DMS153 (cell line): ENCODE data around the gene CAMK2B.

Experiments used
- DNase-seq: peaks from one replicate; lab custom pipeline; 2025; lab: John Stamatoyannopoulos, UW

CAMK2B gene

DNA sequence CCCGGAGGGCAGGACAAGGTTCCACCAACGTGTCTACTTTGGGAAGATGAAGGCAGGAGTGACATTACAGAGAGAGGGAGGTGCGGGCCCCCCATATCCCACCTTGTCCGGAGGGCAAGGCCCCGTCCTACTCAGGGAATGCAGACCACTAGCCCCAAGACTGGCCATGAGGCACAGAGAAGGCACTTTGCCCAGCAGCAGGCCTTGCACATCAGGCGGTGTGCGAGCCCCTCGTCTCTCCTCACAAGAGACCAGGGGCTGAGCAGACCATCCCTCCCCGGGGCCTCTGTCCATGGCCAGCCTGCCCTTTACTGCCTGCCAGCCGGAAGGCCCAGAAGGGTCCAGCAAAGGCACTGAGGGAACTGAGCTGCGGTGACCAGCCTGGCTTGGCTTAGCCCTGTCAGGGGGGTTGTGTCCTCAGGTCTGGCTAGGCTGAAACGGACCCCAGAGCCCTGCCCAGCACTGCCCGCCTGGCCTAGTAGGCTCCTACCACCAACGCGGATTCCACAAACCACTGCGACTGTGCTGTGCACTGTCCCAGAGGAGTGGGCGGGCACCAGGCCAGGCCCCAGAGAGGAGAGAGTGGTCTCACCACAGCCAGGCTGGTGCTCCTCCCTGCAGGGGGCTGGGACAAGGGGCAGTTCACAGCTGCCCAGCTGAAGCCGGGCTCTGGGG, 16.7 kb downstream of the CAMK2B start:
- no peak for DNase-seq

DNA sequence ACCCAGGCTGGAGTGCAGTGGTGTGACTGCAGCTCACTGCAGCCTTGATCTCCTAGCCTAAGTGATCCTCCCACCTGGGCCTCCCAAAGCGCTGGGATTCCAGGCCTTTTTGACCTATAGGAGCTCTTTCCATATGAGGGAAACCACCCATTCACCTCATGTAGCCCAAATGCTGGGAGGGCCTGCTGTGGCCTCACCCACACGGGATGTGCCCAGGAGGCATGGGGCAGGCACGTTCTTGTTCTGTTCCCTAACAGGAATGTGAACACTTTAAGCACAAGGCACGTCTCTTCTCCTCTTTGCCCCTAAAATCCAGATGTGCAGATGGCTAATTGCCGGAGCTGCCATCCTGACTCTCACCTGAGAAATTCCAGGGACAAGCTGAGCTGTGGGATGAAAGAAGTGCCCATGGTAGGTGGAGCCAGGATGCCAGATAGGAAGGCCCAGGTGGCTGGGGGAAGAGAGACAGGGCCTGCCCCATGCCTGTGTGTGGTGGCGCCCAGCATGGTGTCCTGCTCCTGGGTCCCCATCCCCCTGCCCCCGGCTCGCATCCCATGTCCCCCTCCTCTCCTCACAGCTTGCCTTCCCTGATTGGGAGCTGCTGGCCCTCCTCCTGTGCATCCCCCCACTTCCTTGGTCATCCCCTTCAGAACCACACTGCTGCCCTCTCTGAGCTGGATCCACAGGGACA, 17.3 kb downstream of the CAMK2B start:
- no peak for DNase-seq

DNA sequence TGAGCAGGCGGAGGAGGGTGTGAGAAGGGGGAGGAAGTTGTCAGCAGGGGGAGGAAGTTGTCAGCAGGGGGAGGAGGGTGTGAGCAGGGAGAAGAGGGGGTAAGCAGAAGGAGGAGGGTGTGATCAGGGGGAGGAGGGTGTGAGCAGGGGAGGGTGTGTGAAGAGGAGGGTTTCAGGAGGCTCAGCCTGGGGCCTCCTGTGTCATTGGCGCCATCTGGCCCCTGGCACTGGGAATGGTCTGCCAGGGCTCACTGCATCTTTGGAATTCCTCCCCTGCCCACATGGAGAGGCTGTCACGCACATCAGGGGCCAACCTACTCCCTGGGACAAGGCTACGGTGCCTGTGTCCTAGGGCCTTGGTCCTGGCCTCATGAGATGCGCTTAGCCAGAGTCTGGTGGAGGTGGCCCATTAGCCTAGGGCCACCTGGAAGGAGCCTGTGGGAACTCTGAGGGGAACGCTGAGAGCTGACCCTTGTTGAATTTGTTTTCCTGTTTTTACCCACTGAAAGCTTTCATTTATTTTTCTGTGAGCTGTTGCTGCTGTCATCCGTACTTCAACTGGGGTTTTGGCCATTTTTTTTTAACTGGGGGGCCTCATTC, 18.0 kb downstream of the CAMK2B start:
- peak; percentile 46 for DNase-seq

DNA sequence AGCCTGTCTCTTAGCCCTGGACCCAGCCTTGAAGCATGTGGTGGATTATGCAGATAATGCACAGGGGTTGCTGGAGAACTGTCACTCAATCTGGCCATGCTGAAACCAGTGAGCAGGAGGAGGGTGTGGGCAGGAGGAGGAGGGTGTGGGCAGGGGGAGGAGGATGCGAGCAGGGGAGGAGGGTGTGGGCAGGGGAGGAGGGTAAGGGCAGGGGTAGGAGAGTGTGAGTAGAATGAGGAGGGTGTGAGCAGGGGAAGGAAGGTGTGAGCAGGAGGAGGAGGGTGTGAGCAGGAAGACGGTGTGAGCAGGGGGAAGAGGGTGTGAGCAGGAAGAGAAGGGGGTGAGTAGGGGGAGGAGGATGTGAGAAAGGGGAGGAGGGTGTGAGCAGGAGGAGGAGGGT, 18.8 kb downstream of the CAMK2B start:
- DNase-seq = no peak

DNA sequence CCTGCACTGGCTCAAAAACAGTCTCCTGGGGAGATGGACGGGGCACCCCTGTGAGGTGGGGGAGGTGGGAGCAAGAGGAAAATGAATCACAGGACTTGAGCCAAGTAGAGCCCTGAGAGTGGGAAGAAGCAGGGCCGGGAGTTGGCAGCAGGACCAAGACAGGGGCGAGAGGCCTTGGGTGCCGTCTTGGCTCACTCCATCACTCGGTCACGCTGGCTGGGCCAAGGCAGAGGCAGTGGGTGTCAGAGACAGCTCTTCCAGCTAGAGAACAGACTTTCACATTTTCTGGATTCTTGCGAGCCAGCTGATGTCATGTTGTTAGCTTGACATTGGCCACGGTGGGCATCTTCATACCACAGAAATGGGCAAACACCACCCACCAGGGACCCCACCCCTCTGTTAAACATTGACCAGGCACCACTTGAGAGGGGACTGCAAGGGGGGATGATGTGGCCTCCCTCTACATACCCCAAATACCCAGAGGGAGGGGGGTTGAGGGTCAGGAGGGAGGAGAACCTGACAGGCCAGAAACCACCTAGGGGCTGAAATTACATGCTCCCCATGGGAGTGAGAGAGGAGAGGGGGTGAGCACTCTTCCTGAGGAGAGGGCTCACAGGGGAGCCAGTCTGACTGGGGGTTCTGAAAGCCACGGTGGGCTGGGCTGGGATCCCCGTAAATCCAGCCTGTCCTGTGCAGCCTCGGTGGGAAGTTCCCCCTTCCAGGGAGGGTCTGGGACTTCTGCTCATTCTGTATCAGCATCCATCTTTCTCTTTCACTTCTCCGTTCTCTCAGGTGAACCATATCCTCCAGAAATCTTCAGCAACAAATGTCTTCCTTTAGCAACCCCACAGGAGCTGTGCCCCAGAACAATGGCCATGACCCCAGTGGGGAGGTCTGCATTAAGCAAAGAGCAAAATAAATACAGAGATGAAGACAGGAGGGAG, 19.6 kb downstream of the CAMK2B start:
- DNase-seq = no peak

DNA sequence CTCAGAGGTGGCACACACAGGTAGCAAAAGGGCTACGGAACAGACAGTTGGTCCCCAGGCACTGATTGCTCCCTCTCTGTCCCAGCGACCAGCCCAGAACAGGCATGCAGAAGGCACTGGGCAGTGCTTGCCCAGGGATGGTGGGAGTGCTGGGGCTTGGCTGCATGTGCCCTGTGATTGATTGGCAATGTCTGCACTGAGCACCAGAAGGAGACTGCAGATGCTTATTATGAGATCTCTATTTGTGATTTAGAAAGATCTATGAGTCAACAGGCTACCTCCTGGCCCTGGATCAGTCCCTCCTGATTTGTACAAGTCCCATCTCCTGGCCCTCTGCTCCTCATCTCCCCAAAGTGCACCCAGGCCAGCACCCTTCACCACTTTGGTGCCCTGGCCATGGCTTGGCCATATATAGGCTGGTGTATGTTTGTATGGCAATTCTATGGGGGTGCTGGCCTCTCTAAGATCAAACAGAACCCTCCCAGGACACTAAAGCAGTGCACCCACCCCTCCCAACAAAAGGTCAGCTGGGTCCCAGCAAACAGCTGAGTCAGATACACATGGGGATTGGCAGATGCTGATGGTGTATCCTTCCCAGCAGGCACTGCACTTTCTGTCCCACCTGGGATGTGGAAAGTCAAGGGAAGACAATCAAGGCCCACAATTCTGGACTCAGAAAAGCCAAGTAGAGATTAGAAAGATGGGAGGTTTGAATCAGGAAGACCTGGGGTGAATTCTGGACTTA, 30.9 kb downstream of the CAMK2B start:
- no peak for DNase-seq

DNA sequence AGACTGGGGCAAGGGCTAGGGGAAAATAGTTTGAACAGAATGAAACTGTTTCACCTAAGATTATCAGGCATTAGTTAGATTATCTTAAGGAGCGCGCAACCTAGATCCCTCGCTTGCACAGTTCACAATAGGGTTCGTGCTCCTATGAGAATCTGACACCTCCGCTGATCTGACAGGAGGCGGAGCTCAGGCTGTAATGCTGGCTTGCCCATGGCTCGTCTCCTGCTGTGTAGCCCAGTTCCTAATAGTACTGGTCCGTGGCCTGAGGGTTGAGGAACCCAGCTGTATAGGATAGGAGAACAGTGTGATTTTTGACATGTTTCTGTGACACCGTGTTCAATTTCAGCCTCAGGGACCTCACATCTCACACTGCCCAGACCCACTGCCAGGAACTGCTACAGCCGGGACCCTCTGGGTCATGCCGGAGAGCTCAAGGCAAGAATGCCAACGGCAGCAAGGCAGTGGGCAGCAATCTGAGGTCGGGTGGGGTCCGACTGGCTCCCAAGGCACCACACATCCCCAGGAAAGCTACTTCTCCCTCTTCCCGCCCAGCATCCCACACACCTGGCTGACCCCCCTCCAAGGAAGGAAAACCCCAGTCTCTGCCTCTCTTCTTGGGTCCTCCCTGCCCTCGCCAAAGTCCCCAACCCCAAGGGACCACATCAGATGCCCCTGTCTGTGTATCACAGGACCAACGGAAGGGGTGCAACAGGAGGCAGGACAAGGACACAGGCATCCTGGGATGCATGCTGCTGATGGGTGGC, 31.7 kb downstream of the CAMK2B start:
- no peak for DNase-seq

DNA sequence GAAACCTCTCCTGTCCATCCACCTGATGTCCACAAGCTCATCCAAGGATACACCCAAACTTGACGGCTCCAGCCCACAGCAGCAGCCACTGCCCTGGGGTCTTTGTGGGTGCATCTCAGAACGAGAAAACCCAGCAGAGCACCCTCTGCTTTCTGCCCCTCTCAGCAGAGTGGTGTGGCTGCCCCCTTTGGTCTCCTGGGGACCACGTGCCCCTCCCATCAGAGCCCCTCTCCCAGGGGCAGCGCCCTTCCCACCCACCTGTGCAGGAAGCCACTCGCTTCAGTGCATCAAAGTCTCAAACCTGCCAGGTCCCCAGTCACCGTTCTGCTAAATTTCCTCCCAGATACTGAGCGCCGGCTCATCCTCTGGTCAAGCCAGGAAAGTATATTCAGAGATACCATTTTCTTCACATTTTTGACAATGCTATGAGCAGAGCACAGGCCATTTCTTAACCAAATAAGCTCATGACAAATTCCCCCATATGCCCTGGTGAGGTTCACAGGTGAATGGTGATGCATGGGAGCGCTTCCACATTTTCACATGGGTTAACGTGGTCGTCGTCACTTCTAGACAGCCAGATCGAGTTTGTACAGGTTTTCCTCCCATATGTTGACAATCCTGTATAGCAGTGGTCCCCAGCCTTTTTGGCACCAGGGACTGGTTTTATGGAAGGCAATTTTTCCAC, 32.4 kb downstream of the CAMK2B start:
- DNase-seq = no peak

DNA sequence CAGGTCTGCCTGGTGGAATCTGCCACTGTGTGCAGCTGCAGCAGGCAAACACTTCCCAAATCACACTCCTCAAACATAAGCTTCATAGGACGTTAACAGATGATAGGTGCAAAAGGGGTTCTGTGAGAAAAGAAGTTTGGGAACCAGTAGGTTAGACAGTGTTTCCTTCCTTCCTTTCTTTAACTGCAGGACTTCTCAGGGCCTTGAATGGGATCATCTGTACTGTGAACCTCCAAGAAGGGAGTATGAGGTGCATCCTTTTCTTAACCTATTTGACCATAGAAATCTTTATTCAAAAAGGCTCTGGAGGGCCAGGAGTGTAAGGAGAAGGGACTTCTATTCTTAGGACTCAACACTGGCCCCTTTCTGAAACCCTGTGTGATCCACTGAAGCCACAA, 33.0 kb downstream of the CAMK2B start:
- DNase-seq = no peak

DNA sequence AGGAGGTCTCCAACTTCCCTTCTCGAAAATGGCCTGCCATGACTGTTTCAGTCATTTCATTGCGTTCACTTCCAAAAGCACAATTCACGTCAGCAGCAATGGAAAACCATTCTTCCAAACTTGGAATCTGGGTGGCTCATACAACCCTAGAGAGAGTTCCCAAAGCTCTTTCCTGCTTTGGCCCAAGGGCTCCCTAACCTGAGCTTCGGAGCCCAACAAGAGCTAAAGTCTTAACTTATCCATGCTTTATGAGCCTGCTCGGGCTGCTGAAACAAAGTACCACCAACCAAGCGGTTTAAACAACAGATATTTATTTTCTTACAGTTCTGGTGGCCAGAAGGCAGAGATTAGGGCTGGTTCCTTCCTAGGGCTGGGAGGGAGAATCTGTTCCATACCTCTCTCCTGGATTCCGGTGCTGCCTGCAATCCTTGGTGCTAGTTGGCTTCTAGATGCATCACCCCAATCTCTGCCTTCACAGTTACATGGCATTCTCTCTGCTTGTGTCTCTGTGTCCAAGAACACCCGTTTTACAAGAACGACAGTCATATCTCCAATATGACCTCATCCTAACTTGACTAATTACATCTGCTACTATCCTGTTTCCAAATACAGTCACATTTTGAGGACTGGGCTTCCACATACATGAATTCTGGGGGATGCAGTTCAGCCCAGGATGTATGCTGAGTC, 33.5 kb downstream of the CAMK2B start:
- no peak for DNase-seq

DNA sequence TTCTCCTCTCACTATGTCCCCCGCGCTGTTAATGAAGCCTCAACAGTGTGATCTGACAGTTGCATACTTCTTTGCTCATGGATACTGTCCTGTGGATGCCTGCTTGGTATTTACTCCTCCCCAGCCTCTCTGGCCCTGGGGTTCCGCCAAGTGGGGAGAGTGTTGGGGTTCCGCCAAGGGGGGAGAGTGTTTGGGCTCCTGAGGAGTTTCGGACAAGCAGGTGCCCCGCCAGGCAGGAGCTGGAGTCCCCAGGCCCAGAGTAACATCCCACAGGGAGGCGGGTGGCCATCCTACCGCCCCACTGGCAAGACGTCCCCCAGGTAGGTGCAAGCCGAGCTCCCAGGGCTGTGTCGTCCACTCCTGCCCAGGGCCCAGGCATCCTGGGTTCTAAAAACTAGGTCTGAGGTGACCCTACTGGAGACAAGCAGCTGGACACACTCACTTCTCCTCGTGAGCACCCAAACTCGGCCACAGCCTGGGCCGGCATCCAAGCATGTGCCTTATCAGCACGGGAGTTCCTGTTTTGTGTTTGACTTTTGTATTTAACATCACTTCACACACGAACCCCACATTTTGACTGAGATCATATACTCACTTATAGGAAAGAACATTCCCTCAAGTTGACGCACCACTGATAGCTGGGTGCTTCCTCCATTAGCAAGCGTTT, 34.2 kb downstream of the CAMK2B start:
- no peak for DNase-seq

DNA sequence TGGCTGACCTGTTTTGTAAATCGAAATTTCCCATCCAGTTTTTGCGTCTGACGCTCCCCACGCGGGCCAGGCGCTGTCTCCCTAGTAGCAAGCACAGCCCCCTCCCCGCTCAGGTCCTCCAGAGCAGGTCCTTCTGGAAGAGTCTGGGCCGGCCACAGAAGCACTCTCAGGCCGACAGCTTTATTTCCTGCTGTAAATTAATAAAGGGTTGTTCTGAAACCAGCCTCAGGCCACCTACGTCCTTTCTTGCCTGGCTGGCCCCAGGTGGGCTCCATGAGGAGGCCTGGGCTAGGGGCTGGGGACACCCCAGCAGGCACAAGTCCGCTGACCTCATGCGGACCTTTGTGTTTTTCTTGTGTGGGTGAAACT, 35.2 kb downstream of the CAMK2B start:
- no peak for DNase-seq

DNA sequence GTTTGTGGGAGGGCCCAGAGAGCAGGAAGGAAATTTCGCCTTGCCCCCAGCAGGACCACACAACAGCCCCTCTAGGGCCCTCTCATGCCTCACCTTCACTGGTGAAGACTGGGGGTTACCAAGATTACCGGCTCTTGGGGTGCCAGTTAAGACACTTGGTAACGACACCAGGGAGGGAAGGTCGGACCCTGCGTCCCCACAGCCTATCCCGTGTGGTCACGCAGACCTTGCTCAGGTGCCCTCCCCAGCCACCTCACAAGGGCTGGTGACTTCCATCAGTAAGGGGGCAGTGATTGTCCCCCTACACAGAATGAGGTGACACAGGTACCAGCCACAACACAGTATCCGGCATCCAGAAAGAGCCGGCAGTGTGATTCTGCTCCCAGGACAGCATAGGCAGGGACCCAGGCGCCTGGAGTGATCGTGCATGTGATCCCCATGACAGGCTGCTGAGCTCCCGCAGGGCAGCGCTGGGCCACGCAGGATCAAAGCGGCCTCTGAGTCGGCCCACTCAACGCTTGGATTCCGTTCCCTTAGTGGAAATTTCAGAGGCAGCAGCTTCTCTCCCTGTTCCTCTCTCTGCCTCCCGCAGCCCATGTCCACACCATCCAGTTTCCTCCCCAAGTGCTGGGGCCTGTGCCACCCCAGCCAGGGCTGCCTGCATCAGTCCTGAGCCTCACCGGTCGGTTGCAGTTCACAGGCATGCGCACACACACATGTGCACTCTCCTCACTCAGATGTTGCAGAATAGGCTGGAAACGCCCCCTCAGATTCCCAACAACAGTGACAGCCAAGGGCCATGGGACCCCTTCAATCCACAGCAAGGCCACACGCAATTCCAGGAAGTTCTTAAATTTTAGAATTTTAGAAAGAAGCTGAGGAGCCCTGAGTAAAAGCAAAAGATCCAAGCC, 35.8 kb downstream of the CAMK2B start:
- no peak for DNase-seq

DNA sequence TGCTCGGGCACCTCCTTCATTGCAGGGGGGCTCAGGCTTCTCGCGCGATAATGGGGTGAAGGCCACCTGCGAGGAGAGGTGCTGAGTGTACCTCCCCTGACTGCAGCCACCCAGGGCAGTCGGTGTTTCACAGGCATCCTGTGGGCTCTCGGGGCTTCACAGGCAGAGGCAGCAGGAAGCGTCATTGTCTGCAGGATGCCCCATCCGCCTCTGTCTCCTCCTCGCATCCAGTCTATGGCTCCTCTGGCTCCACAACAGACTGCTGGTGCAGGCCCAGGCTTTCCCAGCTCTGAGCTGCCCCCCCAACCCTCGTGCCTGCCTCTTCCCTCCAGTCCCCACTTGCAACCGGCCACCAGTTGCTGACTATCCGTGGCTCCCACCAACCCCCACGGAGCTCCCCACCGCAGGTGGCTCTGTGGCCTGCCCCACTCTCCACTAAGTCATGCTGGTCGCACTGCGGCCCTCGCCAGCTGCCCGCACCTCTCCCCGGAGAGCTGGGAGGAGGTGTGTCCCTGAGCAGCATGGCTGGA, 36.5 kb downstream of the CAMK2B start:
- no peak for DNase-seq

DNA sequence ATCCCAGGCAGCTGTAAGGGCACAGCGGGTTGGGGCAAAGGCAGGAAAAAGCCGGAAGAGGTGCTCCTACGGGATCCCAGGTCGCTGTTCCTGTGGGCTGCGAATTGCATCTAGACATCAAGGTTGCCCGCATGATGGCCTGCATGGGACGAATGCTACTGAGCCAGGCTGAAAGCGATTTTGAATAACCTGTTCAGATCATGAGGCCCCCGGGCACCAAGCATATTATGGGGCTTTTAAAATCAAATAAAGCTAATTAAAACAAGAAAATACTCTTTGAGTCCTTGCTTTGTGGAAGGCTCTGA, 37.1 kb downstream of the CAMK2B start:
- no peak for DNase-seq

DNA sequence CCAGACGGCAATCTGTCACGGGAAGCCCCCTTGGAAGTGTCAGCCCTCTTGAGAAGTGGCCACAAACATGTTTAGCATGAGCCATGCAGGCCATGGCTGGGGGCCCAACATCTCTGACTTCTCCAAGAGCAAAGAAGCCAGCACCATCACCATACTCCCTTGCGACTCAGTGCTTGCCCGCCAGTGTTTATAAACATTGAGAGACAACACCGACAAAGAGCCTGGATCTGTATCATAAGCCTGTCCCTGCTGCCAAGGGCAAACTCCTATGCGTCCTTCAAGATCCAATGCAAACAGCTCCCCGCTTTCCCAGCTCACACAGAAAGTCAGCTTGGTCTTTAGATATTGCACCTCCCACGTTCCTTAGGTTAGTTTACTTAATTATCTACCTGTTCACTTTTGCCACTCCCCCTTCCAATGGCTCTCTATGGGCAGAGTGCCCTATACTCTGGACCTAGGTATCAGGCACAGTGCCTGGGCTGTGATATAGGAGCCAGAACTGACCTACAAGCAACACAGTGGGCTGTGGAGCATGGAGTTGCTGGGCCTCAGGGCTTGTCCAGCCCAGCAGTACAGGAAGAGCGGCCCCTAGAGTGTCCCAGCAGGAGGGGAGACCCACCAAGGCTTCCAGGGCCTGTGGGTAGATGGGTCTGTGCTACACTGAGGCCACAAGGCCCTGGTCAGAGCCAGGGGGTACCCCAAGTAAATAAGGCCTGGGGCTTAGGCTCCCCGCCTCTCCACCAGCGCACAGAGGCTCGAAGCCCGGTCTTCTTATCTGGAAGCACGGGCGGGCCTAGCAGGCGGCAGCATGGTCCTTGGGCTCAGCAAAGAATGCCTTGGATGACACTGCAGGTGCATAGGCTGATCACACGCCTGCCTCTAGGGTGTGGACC, 37.7 kb downstream of the CAMK2B start:
- DNase-seq = no peak
